ENCODE results near the gene PRODH2.

- TF ChIP-seq BHLHE40 (IDR thresholded peaks at IDR 0.05; ENCODE audit: borderline replicate concordance): no peak
- TF ChIP-seq FOXA1 (IDR thresholded peaks at IDR 0.05): no peak
- no peak for TF ChIP-seq TARDBP (IDR thresholded peaks at IDR 0.05)
- TF ChIP-seq ZNF384 (IDR thresholded peaks at IDR 0.05): no peak
- no peak for TF ChIP-seq NFRKB (IDR thresholded peaks at IDR 0.05)
- TF ChIP-seq SP1 (IDR thresholded peaks at IDR 0.05): no peak
- no peak for TF ChIP-seq PKNOX1 (IDR thresholded peaks at IDR 0.05)
- no peak for TF ChIP-seq FOXM1 (IDR thresholded peaks at IDR 0.05; ENCODE audit: borderline replicate concordance)
- TF ChIP-seq SUZ12 (IDR thresholded peaks at IDR 0.05): no peak
- TF ChIP-seq FOXK2 (IDR thresholded peaks at IDR 0.05): no peak
- TF ChIP-seq ELF4 (IDR thresholded peaks at IDR 0.05): no peak
- no peak for TF ChIP-seq ARNT (IDR thresholded peaks at IDR 0.05)
Observed at GRCh38 chr19:35824150-35824549, 11.5 kb upstream of the PRODH2 start.
